GM12878 (cell line): ENCODE measurements around the gene DCAF17. TPM values are rescaled to one million over a fixed set of nuclear protein-coding genes. Genes with fewer than 3 reads are reported as not detected.
"Not testable (repeated sequence)": the region's sequence is repeated elsewhere in the genome, so short reads cannot be mapped to it uniquely, and the experiment has no call there.

ENCODE experiments used
- ATAC-seq: fragments of 200-7000 bp; cut with Tn5 transposase; 3 replicates; pipeline ENCODE4 v1.9.1; 2020; ENCODE audit warnings: mild to moderate bottlenecking, moderate library complexity
- BruUV-seq: library from RNA; stranded (reverse); fragments of 400-500 nt; replicated peaks from 2 replicates; lab custom pipeline; 2021; lab: Mats Ljungman, UMichigan
- CTCF ChIA-PET: fragments of 300-600 bp; sonication (Branson Sonifier 250); formaldehyde crosslinking; extraction: SDS; loops from one replicate; lab custom pipeline; 2021; ENCODE audit warnings: inconsistent platforms; lab: Yijun Ruan, JAX
- POLR2A ChIA-PET: fragments of 350-600 bp; formaldehyde crosslinking; extraction: SDS; loops from one replicate; lab custom pipeline; 2021; ENCODE audit warnings: inconsistent platforms; lab: Charles Lee
- RAD21 ChIA-PET: fragments of 300-600 bp; sonication (Branson Sonifier 250); formaldehyde crosslinking; loops from one replicate; lab custom pipeline; 2023; ENCODE audit warnings: antibody characterized with exemption; ENCODE audit not compliant: unreplicated experiment; lab: Charles Lee
- SMC1A ChIA-PET: fragments of 300-600 bp; sonication (Branson Sonifier 250); formaldehyde crosslinking; loops from one replicate; lab custom pipeline; 2023; ENCODE audit not compliant: unreplicated experiment, uncharacterized antibody; lab: Charles Lee
- DNase-seq: peaks from one replicate; pipeline ENCODE4 v3.0.0-alpha.2; 2011; ENCODE audit warnings: low read depth, low spot score
- FAIRE-seq: peaks from 3 replicates; lab custom pipeline; 2011; peaks lifted over from hg19 to GRCh38; lab: Jason Lieb, UNC
- H2AFZ ChIP-seq: 2 replicates; pipeline ENCODE4 v1.6.0; 2011; ENCODE audit warnings: low read depth, low read length, control low read depth; ENCODE audit not compliant: control insufficient read depth
- H3K27ac ChIP-seq: 2 replicates; pipeline ENCODE4 v1.5.1; 2011; ENCODE audit warnings: control low read depth; ENCODE audit not compliant: control insufficient read depth, insufficient read depth
- H3K27me3 ChIP-seq, 2 experiments: replicated peaks in 1 of 2; 2 replicates each; pipeline versions ENCODE4 v1.6.0 to v1.6.1; 2011; ENCODE audit warnings: low read length in 1 of 2; ENCODE audit not compliant: control insufficient read depth in 2 of 2, insufficient read depth in 2 of 2
- H3K36me3 ChIP-seq, 2 experiments: 2 replicates each; pipeline ENCODE4 v1.5.1; 2011; ENCODE audit warnings: low read length in 1 of 2; ENCODE audit not compliant: control insufficient read depth in 2 of 2, insufficient read depth in 2 of 2
- H3K4me1 ChIP-seq: 2 replicates; pipeline ENCODE4 v1.6.1; 2011; ENCODE audit warnings: mild to moderate bottlenecking, low read length, moderate library complexity, mixed read lengths; ENCODE audit not compliant: control insufficient read depth, insufficient read depth
- H3K4me2 ChIP-seq: 2 replicates; pipeline ENCODE4 v1.6.0; 2011; ENCODE audit warnings: control low read depth; ENCODE audit not compliant: control insufficient read depth, insufficient read depth
- H3K4me3 ChIP-seq: fragments of 200-600 bp; sonication (generic); 2 replicates; pipeline ENCODE4 v1.5.1; 2016
- H3K79me2 ChIP-seq: 2 replicates; pipeline ENCODE4 v1.6.0; 2011; ENCODE audit warnings: low read length; ENCODE audit not compliant: control insufficient read depth, insufficient read depth
- H3K9ac ChIP-seq: 2 replicates; pipeline ENCODE4 v1.8.0; 2011; ENCODE audit warnings: low read length, control low read depth, mixed read lengths; ENCODE audit not compliant: control insufficient read depth, insufficient read depth
- H3K9me3 ChIP-seq: replicated peaks from 3 replicates; pipeline ENCODE4 v1.5.1; 2011; ENCODE audit warnings: mild to moderate bottlenecking, low read length; ENCODE audit not compliant: control insufficient read depth, insufficient read depth
- H4K20me1 ChIP-seq: 2 replicates; pipeline ENCODE4 v1.6.0; 2011; ENCODE audit not compliant: control insufficient read depth, insufficient read depth
- JUNB ChIP-seq: IDR thresholded peaks from 2 replicates; pipeline ENCODE4 v1.6.1; 2016; ENCODE audit warnings: antibody characterized with exemption, mild to moderate bottlenecking
- NFIC ChIP-seq: IDR thresholded peaks from 2 replicates; pipeline ENCODE4 v1.6.1; 2012; ENCODE audit warnings: low read depth, mild to moderate bottlenecking, inconsistent platforms, low read length, moderate library complexity
- PAX5 ChIP-seq: IDR thresholded peaks from 2 replicates; pipeline ENCODE4 v1.6.1; 2011; ENCODE audit warnings: low read depth, low read length, borderline replicate concordance
- WGBS: methylation state at CpG from one replicate; pipeline ENCODE4 v1.1.6; 2016; ENCODE audit warnings: low lambda C conversion rate; ENCODE audit not compliant: insufficient replicate concordance, insufficient coverage; ENCODE audit errors: missing lambda C conversion rate; 5-methylcytosine and 5-hydroxymethylcytosine counted together
- in situ Hi-C: fragments of 300-500 bp; cut with MboI; formaldehyde crosslinking; loops from 9 replicates; pipeline ENCODE4 v1.14.3; 2018; ENCODE audit warnings: mixed read lengths
- intact Hi-C: fragments of 100-400 bp; cut with micrococcal nuclease; formaldehyde crosslinking; loops from one replicate; pipeline ENCODE4 v1.14.2; 2022; ENCODE audit not compliant: unreplicated experiment
- polyA plus RNA-seq, 11 experiments: library from polyadenylated mRNA; depleted of rRNA in 4 of 11; unstranded in 6 of 11; stranded (reverse) in 5 of 11; fragments of >200 nt; fragmentation: Nextera tagmentation in 4 of 11; fragmentation: Illumina TruSeq in 1 of 11; extraction: Ambion mirVana in 4 of 11; extraction: Trizol in 1 of 11; gene quantifications; 1 replicate in 1 of 11; 2 replicates in 10 of 11; pipeline versions ENCODE4 v1.2.1 to v1.2.3, GENCODE V29; 2011 to 2016; ENCODE audit warnings: inconsistent platforms in 2 of 11, missing spikeins in 2 of 11, low read depth in 1 of 11
- total RNA-seq, 4 experiments: library from RNA; depleted of rRNA in 3 of 4; stranded (reverse); fragments of >200 nt in 3 of 4; fragmentation: Illumina TruSeq in 1 of 4; extraction: Trizol in 1 of 4; gene quantifications; 2 replicates each; pipeline versions ENCODE4 v1.2.1 to v1.2.3, GENCODE V29; 2013 to 2021
- TF ChIP-seq, protein P1 (sequence below): fragments of 450-650 bp; IDR thresholded peaks from 2 replicates; pipeline ENCODE4 v1.6.1; 2017; ENCODE audit warnings: low read depth, mild to moderate bottlenecking, moderate library complexity

The DCAF17 gene
- total and polyA plus RNA-seq, 10 of the 15 experiments (the other 5 are each of a cell fraction or from before 2014, with no cell fraction given), result 5.2 to 32.9 (median 23.4) TPM

DNA sequence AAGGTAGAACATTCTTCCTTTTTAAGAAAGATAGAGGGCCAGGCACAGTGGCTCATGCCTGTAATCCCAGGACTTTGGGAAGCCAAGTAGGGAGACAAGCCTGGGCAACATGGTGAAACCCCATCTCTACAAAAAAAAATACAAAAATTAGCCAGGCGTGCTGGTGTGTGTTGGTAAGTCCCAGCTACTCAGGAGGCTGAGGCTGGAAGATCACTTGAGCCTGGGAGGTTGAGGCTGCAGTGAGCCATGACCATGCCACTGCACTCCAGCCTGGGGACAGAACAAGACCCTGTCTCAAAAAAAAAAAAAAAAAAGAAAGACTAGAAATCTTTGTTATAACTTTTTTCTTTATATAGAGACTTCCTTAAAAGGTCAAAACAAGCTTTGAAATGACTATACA is 96.8 kb downstream of the DCAF17 start:
- H3K27ac ChIP-seq, result peak overlapping the region; percentile 57
- CTCF ChIA-PET, result interaction anchor here (0.6 to 3.7 kb wide), 11 partner anchors 8 to 43 kb away, joined by 3 to 17 read pairs (median 6); partner anchors contain the start of gene CYBRD1
- in situ Hi-C loops, result not testable (repeated sequence)

More for the DNA sequence above, 96.8 kb downstream of the DCAF17 start:
- H3K36me3 ChIP-seq, FAIRE-seq, H4K20me1 ChIP-seq, BruUV-seq, H3K9me3 ChIP-seq, DNase-seq, intact Hi-C loops, H3K9ac ChIP-seq, H3K27me3 ChIP-seq: not testable (repeated sequence)
- Histone ChIP-seq H3K79me2 (peaks cover 65% of the 10 kb centered on the region), H3K4me1 (peaks cover 11% of the 10 kb centered on the region), H3K4me2 (peak overlapping the region; percentile 58), H3K4me3 (peak overlapping the region; percentile 6; the same call in 1 of the 2 replicates), H2AFZ (peak overlapping the region; percentile 0)
- 6% methylated on average over 1 of the region's 1 CpG for WGBS
- ChIA-PET RAD21 (interaction anchor here (1.0 to 4.5 kb wide), 7 partner anchors 9 to 114 kb away, joined by 3 to 23 read pairs (median 4); partner anchors contain the start of gene CYBRD1), POLR2A (interaction anchor here (0.6 to 3.2 kb wide), 11 partner anchors 9 to 377 kb away, joined by 3 to 24 read pairs (median 4); partner anchors contain the start of gene CYBRD1), SMC1A (interaction anchor here (0.6 to 5.8 kb wide), 15 partner anchors 10 to 173 kb away, joined by 3 to 33 read pairs (median 4); partner anchors contain the start of gene CYBRD1)
- ATAC-seq, result peak; percentile 78
- TF ChIP-seq, protein P1, sequence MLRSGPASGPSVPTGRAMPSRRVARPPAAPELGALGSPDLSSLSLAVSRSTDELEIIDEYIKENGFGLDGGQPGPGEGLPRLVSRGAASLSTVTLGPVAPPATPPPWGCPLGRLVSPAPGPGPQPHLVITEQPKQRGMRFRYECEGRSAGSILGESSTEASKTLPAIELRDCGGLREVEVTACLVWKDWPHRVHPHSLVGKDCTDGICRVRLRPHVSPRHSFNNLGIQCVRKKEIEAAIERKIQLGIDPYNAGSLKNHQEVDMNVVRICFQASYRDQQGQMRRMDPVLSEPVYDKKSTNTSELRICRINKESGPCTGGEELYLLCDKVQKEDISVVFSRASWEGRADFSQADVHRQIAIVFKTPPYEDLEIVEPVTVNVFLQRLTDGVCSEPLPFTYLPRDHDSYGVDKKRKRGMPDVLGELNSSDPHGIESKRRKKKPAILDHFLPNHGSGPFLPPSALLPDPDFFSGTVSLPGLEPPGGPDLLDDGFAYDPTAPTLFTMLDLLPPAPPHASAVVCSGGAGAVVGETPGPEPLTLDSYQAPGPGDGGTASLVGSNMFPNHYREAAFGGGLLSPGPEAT, result peak; percentile 44; the same call in 1 of the 2 replicates
- TF ChIP-seq JUNB, result 0 out of 2 replicates have a peak, but pooled peaks have one; percentile 7
- 0 out of 2 replicates have a peak, but pooled peaks have one; percentile 43 for TF ChIP-seq NFIC
- peak; percentile 57 for TF ChIP-seq PAX5
